ENCODE data around the gene DENND2C. TPM values are rescaled to one million over a fixed set of nuclear protein-coding genes. Genes with fewer than 3 reads are reported as not detected.

The DENND2C gene
- total RNA-seq, 4 donors from 2014 or later, result 0.80 to 2.5 (median 1.4) TPM

DNA sequence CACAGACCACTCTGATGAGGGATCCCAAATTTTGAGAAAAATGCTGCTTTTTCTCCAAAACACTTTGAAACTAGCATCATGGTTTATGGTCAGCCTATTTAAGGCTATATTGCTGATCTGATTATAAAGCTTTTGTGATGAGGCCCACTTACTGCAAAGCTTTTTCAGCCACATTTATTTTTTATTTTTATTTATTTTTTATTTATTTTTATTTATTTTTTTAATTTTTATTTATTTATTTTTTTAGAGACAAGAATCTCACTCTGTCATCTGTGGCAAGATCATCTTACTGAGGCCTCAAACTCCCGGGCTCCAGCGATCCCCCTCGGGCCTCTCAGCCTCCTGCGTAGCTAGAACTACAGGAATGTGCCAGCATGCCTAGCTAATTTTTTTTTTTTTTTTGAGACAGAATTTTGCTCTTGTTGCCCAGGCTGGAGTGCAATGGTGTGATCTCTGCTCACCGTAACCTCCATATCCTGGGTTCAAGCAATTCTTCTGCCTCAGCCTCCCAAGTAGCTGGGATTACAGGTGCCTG is 83.3 kb downstream of the DENND2C start:
- TF ChIP-seq EP300 (IDR thresholded peaks at IDR 0.05; ENCODE audit: low read depth) (no peak), POLR2AphosphoS5 (IDR thresholded peaks at IDR 0.05) (no peak), POLR2A (IDR thresholded peaks at IDR 0.05) (no peak)
- TF ChIP-seq, protein P1, sequence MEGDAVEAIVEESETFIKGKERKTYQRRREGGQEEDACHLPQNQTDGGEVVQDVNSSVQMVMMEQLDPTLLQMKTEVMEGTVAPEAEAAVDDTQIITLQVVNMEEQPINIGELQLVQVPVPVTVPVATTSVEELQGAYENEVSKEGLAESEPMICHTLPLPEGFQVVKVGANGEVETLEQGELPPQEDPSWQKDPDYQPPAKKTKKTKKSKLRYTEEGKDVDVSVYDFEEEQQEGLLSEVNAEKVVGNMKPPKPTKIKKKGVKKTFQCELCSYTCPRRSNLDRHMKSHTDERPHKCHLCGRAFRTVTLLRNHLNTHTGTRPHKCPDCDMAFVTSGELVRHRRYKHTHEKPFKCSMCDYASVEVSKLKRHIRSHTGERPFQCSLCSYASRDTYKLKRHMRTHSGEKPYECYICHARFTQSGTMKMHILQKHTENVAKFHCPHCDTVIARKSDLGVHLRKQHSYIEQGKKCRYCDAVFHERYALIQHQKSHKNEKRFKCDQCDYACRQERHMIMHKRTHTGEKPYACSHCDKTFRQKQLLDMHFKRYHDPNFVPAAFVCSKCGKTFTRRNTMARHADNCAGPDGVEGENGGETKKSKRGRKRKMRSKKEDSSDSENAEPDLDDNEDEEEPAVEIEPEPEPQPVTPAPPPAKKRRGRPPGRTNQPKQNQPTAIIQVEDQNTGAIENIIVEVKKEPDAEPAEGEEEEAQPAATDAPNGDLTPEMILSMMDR (IDR thresholded peaks at IDR 0.05), result no peak
- no peaks in the 10 kb centered on the region for H3K36me3 ChIP-seq
- no peaks in the 10 kb centered on the region for H3K9me3 ChIP-seq
- intact Hi-C loops (cut with DNase I; ENCODE audit: low total_unique reads), result no loop called here
- no peak overlapping the region for H3K4me3 ChIP-seq
- peaks cover 0 to 7% (median 5%) of the 10 kb centered on the region in 4 donors for H3K4me1 ChIP-seq
- DNase-seq, result no peak
- no peaks in the 10 kb centered on the region for H3K27me3 ChIP-seq
- no peak overlapping the region for H3K27ac ChIP-seq
- 95 to 100% methylated on average over 3 to 5 of the region's 5 CpGs for WGBS, 2 donors (ENCODE audit: low coverage in 1 of 2)
- in situ Hi-C loops (cut with MboI; ENCODE audit: low pct_ligation_motif_present in 1 of 4, low pct_unique_long_range_greater_than_20kb in 1 of 4, low sequenced_read_pairs in 3 of 4), result loop anchor here in 1 of 4 donors (25.0 kb wide), 1 partner anchor 126 kb away; the partner anchor contains the start of gene NRAS

DNA sequence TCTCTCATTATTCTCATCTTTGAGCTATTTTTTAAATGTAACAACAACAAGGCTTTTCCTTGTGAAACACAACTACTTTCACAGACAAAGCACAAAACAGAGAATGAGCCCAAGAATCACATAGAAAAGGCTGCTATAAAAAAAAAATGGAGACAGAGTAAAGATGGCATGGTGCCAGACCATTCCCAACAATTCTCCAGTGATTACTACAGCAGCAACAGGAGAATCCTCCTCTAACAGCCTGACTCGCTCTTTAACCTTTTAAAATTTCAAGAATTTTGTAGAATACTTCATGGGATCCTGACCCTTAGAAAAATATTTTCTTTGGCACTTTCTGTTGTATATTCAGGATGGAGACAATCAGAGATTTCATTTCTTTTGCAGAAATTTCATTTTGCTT is 84.6 kb downstream of the DENND2C start:
- no peak for TF ChIP-seq POLR2AphosphoS5 (IDR thresholded peaks at IDR 0.05)
- no peak for TF ChIP-seq POLR2A (IDR thresholded peaks at IDR 0.05)
- TF ChIP-seq, protein P1 (IDR thresholded peaks at IDR 0.05), result no peak
- TF ChIP-seq EP300 (IDR thresholded peaks at IDR 0.05; ENCODE audit: low read depth), result no peak
- no peaks in the 10 kb centered on the region for H3K9me3 ChIP-seq
- in situ Hi-C loops (cut with MboI; ENCODE audit: low pct_ligation_motif_present in 1 of 4, low pct_unique_long_range_greater_than_20kb in 1 of 4, low sequenced_read_pairs in 3 of 4) (loop anchor here in 1 of 4 donors (25.0 kb wide), 1 partner anchor 127 kb away; the partner anchor contains the start of gene NRAS), intact Hi-C loops (cut with DNase I; ENCODE audit: low total_unique reads) (no loop called here)
- no peak overlapping the region for H3K27ac ChIP-seq
- no peak for DNase-seq
- H3K4me1 ChIP-seq, result peaks cover under 1 to 13% (median 12%) of the 10 kb centered on the region in 4 donors
- no peaks in the 10 kb centered on the region for H3K27me3 ChIP-seq
- 77 to 87% methylated on average over 1 of the region's 1 CpG for WGBS, 2 donors (ENCODE audit: low coverage in 1 of 2)
- H3K4me3 ChIP-seq, result no peak overlapping the region
- H3K36me3 ChIP-seq, result no peaks in the 10 kb centered on the region

DNA sequence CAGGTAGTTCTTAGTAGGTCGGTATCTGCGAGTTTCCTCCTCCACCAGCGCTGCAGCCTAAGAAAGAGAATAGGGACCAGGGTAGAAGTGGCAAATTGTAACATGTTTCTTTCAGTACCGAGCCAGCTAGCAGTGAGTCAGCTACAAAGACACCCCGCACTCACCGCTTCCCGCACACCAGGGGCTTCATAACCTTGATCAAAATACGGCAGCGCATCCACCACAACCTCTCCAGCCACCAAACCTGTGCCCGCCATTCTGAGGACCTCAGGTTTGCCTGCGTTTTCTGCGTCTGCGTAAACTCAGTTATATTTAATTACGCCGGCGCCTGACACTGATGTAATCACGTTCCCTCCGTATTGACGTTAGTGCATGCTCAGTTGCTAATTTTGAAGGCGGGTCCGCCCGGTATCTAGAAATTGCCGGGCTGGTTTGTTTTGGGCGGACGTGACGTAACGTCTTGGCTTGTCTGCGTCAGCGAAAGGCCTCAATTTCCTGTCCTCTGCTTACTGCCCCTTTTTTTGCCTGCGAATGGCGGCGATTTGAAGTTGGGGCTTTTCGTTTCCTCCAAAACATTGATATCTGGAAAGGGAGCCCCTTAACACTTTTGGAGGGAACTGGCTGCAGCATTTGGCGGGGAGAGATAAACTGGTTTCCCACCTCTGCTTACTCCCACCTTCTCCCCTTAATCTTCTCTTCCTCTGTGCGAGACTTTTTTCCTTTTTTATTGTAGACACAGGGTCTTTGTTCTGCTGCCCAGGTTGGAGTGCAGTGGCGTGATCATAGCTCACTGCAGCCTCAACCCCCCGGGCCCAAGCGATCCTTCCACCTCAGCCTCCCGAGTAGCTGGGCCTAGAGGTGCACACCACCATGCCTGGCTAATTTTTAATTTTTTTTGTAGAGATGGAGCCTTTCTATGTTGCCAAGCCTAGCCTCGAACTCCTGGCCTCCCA is 88.2 kb downstream of the DENND2C start, which contains the start of gene BCAS2:
BCAS2 (minus strand) TSS at position 281 of the 953 bp plus-strand sequence; CDS start at position 257, 24 bp downstream.
- peaks cover 8 to 25% (median 18%) of the 10 kb centered on the region in 4 donors for H3K4me1 ChIP-seq
- peak within 1 kb of the TSS; percentile 83 to 90 (median 90) for H3K27ac ChIP-seq
- H3K27me3 ChIP-seq, result no peaks in the 10 kb centered on the region
- TF ChIP-seq EP300 (IDR thresholded peaks at IDR 0.05; ENCODE audit: low read depth) (peak; percentile 75), POLR2AphosphoS5 (IDR thresholded peaks at IDR 0.05) (peak; percentile 95 to 96 (median 96)), POLR2A (IDR thresholded peaks at IDR 0.05) (peak; percentile 95)
- TF ChIP-seq, protein P1 (IDR thresholded peaks at IDR 0.05), result no peak
- peak; percentile 98 for DNase-seq
- H3K4me3 ChIP-seq, result peak within 1 kb of the TSS; percentile 39 to 70 (median 52)
- H3K36me3 ChIP-seq, result no peaks in the 10 kb centered on the region
- intact Hi-C loops (cut with DNase I; ENCODE audit: low total_unique reads) (no loop called here), in situ Hi-C loops (cut with MboI; ENCODE audit: low pct_ligation_motif_present in 1 of 4, low pct_unique_long_range_greater_than_20kb in 1 of 4, low sequenced_read_pairs in 3 of 4) (loop anchor here in 1 of 4 donors (25.0 kb wide), 1 partner anchor 131 kb away; the partner anchor contains the start of gene NRAS)
- 8 to 31% methylated on average over 6 to 40 of the region's 40 CpGs for WGBS, 2 donors (ENCODE audit: low coverage in 1 of 2)
- H3K9me3 ChIP-seq, result no peaks in the 10 kb centered on the region

DNA sequence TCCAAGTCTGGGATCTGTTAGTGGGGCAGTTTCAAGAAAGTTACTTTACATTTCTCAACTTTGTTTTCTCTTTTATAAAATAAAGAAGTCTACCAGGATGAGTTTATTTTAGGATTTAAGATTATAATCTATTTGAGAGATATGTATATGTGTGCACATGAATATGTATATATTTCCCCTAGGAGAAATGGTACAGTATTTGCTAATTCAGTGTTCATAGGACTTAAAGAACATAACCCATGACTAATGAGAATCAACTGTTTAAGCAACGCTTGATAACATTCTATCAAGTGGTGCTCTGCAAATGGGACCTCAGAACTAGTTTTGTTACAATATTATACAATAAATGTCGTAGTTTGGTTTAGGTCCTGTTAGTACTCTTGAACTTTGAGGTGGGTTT is 95.5 kb downstream of the DENND2C start:
- intact Hi-C loops (cut with DNase I; ENCODE audit: low total_unique reads) (no loop called here), in situ Hi-C loops (cut with MboI; ENCODE audit: low pct_ligation_motif_present in 1 of 4, low pct_unique_long_range_greater_than_20kb in 1 of 4, low sequenced_read_pairs in 3 of 4) (no loop called here)
- TF ChIP-seq POLR2A (IDR thresholded peaks at IDR 0.05) (no peak), POLR2AphosphoS5 (IDR thresholded peaks at IDR 0.05) (no peak), EP300 (IDR thresholded peaks at IDR 0.05; ENCODE audit: low read depth) (no peak)
- TF ChIP-seq, protein P1 (IDR thresholded peaks at IDR 0.05), result no peak
- Histone ChIP-seq H3K4me3 (no peak overlapping the region), H3K27me3 (no peaks in the 10 kb centered on the region), H3K4me1 (peaks cover 0 to 3% (median 2%) of the 10 kb centered on the region in 4 donors), H3K9me3 (no peaks in the 10 kb centered on the region), H3K36me3 (peaks cover 0 to 51% (median 12%) of the 10 kb centered on the region in 4 donors), H3K27ac (no peak overlapping the region)
- DNase-seq, result no peak
- 94 to 95% methylated on average over 2 of the region's 2 CpGs for WGBS, 2 donors (ENCODE audit: low coverage in 1 of 2)
